GM11168 (cell line): ENCODE data around the gene CUX1.

Experiments used
- in situ Hi-C: fragments of 300-500 bp; cut with MboI; formaldehyde crosslinking; loops from one replicate; pipeline ENCODE4 v1.12.0; 2022; ENCODE audit warnings: low sequenced_read_pairs; ENCODE audit not compliant: unreplicated experiment

Gene CUX1

DNA sequence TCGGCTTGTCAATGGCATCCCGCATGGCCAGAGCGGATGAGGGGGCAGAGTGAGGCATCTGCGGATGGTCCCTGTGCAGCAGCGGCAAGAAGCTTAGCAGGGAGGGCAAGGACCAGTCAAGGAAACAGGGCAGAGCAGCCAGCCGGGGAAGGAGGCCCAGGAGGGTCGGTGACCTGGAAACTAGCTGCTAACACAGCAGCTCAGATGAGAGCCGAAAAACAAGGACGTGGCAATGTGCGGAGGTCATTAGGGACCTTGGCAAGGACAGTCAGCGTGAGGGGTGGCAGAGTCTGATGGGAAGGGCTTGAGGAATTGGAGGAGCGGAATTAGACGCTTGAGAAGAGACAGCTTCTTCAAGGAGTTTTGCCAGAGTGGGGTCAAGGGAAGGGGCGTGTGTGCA, 449.1 kb downstream of the CUX1 start:
- in situ Hi-C loops, result loop anchor here (5.0 kb wide), 1 partner anchor 724 kb away; no protein-coding TSS in a partner anchor

DNA sequence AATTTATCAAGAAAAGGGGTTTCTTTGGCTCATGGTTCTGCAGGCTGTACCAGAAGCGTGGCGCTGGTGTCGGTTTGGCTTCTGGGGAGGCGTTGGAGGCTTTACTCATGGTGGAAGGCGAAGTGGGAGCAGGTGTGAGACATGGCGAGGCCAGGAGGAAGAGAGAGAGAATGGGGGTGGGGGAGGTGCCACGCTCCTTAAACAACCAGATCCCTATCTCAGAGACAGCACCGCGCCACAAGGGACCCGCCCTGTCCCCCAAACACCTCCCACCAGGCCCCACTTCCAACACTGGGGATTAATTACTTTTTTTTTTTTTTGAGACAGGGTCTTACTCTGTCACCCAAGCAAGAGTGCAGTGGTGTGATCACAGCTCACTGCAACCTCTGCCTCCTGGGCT, 451.2 kb downstream of the CUX1 start:
- in situ Hi-C loops, result loop anchor here (5.0 kb wide), 1 partner anchor 726 kb away; no protein-coding TSS in a partner anchor

DNA sequence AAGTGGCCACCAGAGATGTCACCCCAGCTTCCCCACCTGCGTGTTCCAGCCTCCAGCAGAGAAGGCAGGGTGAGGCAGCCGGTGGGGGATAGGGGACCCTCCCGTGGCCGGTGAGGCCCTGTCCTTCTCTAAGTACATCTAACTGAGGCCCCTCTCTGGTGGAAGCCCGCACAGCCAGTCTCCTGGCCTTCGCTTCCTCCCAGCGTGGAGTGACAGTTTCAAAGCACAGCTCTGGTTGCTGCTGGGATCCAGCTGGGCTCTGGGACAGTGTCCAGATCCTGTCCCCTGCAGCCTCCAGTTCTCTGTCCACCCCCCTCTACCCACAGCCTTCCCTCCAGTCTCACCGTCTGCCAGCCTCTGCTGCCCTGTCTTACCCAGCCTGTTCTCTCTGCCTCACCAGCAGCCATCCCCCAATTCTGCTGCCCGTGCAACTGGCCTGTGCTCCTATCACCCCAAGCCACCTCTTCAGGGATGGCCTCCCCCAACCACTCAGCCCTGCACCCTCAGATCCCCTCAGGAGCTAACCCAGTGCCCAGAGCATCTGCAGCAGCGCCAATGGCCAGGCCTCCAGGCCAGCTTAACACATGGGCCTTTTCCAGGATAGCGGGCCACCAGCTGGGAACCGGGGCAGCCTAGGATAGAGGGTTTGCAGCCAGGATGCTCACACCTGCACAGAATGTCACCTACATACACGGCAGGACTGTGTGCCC, 452.9 kb downstream of the CUX1 start:
- in situ Hi-C loops, result no loop called here

DNA sequence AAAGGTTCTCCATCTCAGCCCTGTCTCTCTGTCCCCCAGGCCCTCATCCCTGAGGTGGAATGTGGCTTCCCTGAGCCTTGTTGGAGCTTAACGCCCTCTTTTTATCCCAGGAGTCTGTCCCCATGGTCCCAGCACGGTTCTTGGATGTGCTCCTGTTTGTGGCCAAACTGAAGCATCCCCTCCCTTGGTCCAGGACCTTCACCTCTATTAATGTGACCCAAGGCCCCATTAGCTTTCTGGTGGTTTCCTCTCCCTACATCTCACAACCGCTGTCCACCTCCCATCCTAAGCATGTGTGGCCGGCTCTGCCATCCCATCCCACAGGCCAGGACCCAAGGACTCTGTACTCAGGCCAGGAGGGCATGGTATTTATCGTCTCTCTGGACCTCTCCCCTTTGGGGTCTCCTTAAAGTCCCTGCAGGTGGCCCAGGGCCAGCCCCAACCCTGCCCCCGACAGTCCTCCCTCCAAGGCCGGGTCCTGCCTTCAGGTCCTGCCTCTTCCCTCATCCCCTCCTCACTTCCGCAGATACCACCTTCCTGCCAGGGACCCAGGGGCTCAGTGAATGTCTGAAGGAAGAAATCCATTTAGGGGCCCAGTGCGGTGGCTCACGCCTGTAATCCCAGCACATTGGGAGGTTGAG, 453.9 kb downstream of the CUX1 start:
- in situ Hi-C loops, result no loop called here

DNA sequence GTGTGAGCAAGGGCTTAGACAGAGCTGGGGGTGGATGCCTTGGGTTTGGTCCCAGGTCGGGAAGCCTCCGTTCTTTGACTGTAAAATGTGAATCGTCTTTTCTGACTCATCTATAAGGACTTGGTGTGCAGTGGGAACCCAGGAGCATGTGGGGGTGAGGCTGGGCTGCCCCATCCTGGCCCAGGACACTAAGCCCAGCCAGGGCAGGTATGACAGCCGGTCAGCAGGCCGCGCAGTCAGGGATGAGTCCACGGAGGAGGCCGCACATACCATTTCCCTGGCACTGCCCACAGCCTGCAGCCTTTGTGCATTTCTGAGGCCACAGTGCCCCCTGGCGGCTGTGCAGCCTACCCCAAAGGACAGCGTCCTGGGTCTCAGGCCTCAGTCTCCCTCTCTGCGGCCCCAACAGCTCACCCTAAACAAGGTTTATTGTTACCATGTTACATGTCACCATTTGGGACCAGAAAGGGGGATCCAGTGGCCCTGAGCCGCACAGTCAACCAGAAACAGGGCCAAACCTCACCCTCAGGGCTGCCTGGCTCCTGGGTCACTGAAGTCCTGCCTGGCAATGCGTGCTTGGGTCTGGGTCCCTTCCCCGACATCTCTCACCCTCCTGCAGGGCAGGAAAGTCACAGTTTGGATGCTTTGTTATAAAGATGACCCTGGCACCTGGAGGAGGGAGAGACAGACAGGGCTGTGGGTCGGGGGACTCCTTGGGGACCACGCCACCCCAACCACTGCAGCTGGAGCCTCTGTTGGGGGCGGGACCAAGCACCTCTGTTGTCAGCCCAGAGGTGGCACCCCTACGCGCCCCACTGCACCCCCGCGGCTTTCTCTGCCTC, 454.9 kb downstream of the CUX1 start:
- in situ Hi-C loops, result no loop called here

DNA sequence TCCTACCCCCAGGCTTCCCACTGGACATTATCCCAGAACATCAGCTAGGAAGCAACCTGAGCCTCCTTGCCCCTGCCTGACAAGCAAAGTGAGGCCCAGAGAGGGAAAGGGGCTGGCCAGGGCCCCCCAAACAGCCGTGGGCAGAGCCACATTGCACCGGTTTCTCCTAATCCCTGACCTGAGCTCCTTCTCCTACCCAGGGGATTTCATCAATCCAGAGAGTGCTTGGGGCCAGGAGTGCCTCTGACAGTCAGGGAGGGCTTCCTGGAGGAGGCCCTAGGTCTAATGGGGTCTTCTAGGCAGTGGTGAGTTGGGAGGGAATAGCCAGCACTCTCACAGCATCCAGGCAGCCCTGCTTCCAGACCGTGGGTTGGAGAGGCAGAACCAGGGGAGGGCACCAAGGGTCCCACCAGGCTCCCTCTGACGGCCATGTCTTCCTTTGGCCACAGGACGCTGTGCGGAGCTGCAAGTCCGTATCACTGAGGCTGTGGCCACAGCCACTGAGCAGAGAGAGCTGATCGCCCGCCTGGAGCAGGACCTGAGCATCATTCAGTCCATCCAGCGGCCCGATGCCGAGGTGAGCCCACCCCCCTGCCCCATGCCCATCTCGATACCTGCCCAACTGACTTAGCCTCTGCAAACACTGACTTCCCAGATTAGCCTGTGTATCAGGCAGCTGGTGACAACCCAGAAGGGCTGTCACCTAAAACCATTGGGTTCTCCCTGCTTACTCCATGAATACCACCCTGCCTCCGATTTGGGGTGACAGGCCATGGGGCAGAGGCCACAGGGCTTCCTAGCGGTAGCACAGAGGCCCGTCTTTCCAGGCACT, 455.7 kb downstream of the CUX1 start:
- in situ Hi-C loops, result no loop called here

DNA sequence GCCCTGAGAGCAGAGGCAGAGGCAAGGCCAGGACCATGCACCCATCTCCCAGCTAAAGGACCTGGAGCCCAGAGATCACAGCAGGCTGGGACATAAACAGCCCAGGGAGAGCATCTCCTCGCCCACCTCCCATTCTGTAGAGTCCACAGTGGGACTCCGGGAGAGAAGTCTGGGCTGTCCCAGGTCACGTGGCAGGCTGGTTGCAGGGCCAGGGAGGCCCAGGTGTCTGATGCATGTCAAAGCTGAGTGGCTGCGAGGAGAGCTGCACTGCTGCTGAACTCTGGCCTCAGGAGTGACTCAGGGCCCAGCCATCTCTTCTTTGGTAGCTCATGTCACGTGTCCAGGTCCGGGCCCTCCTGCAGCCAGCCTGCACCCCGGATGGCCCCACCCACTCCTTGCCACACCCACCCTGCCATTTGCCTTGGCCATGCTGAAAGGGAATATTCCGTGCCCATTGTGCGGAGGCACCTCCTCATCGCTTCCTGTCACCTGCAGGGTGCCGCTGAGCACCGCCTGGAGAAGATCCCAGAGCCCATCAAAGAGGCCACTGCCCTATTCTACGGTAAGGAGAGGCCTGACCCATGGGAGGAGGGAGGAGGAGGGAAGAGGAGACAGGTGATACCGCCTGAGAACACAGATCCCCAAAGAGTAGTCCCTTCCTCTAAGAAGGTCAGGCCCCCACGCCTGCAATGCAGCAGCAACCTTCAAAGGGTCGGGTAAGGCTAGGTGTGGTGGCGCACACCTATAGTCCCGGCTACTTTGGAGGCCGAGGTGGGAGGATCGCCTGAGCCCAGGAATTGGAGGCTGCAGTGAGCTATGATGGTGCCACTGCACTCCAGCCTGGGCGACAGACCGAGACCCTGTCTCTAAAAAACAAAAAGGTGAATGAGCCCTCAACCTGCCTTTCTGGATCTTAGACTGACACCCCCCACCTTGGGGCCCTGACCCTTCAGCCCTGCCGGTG, 456.6 kb downstream of the CUX1 start:
- in situ Hi-C loops, result no loop called here

DNA sequence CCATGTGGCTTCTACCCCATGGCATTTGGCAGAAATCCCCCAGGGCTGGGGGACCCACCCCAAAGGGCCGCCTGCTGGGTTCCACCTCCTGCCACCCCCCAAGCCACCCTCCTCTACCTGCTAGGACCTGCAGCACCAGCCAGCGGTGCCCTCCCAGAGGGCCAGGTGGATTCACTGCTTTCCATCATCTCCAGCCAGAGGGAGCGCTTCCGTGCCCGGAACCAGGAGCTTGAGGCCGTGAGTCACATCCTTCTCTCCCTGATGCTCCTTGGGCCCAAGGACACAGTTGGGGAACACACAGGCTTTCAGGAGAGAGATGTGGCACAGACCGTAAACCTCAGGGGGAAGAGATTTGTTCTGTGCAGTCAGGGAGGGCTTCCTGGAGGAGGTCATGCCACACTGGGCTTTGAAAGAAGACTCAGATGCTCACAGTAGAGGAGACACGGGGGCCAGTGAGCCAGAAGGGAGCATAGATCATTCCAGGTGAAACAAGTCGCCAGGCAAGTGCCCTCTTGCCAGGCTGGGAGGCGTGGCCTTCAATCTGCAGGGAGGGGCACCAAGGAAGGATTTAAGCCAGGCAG, 457.8 kb downstream of the CUX1 start:
- in situ Hi-C loops, result no loop called here

DNA sequence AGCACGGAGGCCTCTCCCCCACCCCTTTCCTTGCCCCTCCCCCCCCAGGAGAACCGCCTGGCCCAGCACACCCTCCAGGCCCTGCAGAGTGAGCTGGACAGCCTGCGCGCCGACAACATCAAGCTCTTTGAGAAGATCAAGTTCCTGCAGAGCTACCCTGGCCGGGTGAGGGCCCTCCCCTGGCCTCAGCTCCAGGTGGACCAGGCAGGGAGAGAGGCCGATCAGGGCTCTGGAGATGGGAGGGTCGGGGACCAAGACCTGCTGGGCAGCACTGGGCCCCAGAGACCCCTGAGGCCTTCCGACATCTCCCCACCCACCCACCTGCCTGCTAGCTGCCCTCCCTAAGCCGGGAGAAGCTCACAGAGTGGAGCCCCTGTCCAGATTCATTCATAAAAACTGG, 460.5 kb downstream of the CUX1 start:
- in situ Hi-C loops, result no loop called here

DNA sequence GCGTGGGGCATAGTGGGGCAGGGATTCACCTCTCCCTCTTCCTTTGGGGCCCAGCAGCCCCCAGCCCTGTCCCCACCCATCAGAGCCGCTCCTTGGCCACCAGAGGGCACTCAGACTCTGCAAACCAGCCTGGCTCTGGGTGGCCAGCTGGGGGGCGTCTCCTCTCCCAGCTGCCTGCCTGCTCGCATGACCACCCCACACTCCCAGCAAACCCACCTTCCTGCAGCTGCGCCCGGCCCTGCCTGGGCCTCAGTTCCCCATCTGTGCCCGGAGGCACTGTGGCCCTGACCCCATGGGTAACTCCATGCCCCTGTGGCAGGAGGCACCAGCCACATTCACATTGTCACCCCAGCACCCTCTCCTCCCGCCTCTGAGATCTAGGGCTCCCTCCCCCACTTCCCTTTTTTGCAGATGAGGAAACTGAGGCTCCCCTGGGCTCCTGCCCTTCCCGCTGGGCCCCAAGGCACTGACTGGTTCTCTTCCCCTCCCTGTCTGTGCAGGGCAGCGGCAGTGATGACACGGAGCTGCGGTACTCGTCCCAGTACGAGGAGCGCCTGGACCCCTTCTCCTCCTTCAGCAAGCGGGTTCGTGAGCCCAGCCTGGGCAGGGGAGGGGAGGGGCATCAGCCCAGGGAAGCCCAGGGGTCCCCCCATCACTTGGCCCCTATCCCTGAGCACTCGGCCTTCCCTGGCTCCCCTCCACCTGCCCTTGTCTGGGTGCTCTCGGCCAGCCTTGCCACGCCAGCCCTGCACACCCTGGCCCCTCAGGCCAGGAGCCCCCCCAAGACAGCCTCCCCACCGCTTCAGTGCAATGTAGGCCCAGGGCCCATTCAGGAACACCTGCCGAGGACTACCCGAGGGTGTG, 462.3 kb downstream of the CUX1 start:
- in situ Hi-C loops, result loop anchor here (5.0 kb wide), 1 partner anchor 113 kb away; no protein-coding TSS in a partner anchor

DNA sequence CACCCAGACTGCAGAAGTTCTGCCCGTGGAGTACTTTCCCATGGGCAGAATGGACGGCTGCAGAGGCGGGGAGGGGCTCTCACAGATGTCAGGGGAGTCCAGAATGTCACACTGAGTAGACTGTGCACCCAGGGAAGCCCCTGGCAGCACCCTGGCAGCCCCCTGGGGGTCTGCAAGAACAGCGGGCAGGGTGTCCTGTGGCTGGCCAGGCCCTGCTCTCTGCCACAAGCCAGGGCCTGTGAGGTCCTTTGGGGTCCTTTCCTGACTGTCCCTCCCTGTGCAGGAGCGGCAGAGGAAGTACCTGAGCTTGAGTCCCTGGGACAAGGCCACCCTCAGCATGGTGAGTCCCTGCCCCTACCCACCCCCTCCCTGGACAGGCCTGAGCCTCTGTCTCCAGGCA, 463.1 kb downstream of the CUX1 start:
- in situ Hi-C loops, result loop anchor here (5.0 kb wide), 1 partner anchor 112 kb away; no protein-coding TSS in a partner anchor

DNA sequence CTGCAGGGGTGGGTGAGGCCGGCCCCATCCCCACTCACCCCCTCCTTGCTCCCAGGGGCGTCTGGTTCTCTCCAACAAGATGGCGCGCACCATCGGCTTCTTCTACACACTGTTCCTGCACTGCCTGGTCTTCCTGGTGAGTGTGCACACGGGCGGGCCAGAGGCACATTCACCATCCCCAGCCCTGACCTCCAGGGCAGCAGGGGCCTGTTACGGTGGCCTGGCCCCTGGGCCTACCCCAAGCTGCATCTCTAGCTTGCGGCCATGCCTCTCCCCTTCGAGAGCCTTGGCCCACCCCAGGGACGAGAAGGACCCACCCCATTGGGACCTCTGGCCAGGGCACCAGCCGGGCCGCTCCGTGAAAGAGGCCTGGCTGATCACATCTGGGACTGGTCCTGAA, 464.4 kb downstream of the CUX1 start:
- in situ Hi-C loops, result loop anchor here (5.0 kb wide), 1 partner anchor 111 kb away; no protein-coding TSS in a partner anchor

DNA sequence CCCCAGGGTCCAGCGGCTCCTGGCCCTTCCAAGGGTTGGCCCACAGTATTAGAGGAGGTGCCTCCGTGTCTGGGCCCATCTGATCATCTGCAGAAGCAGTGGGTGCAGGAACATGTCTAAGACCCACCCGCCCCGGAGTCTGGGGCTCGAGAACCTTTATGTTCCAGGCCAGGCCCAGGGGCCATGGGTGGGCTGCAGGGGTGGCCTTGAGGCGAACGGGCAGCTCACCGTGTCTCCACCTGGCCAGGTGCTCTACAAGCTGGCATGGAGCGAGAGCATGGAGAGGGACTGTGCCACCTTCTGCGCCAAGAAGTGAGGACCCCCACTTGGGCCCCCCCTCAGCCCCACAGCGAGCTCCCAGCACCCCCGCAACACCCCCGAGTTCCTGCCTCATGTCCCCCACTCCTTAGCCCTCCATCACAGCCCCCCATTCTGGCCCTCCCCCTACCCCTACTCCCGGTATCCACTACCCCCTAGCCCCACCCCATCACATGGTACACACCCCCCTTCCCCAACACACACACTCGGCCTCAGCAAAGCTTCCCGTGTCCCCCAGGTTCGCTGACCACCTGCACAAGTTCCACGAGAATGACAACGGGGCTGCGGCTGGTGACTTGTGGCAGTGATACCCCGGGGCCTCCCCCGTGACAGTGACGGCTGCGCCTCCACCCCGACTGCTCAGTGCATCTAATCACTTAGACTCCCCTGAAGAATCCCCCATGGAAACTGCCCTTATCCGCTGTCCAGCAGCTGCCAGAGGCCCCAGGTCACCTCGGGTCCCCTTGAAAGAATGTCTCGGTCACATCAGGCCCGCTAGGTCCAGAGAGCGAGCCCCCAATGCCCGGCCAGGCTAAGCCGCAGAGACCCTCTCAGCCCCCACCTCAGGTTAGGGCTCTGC, 465.3 kb downstream of the CUX1 start:
- in situ Hi-C loops, result loop anchor here (5.0 kb wide), 1 partner anchor 110 kb away; no protein-coding TSS in a partner anchor

DNA sequence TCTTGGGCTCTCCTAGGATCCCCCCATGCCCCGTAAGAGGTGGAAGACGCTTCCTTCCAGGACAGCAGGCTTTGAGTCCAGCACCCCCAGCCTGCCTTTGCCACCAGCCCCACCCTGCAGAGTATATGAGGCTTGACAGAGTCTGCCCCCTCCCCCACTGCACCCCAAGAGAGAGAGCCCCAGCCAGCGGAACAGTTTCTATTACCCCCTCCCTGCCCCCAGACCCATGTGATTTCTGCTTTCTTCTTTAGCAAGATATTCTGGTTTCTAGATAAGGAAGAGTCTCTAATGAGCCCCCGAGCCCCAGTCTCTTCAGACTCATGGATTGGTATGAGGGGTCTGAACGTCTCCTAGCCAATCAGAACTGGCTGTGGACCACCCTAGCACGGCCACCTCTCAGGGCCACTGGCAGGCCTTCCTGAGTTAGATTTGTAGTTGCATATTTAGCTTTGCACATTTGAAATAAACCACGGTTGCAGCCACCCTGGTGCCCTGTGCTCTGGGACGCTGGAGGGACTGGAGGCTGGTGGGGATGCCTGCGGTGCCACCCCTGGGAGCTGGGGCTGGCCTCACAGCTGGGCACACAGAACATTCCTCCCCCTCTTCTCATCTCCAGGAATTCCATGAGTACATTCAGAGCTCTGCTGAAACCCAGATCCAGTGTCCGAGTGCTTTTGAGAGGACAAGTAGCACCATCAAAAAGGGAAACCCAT, 466.2 kb downstream of the CUX1 start:
- in situ Hi-C loops, result loop anchor here (5.0 kb wide), 1 partner anchor 109 kb away; no protein-coding TSS in a partner anchor

DNA sequence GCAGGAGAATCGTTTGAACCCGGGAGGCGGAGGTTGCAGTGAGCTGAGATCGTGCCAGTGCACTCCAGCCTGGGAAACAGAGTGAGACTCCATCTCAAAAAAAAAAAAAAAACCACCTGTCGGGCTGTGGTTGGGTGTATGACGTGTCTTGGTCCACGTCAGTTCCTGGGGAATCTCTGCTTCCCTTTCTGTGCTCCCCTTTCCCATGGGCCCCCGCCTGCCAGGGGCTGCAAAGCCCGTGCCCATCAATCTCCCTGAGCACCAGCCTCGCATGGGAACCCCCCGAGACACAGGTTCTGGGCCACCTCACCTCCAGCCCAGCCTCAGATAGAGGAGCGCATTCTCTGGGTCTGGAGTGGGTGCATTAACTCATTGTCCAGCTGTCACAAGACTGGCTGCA, 467.0 kb downstream of the CUX1 start:
- in situ Hi-C loops, result loop anchor here (5.0 kb wide), 1 partner anchor 108 kb away; no protein-coding TSS in a partner anchor
